ENCODE results near the gene KCNE2. TPM values are rescaled to one million over a fixed set of nuclear protein-coding genes. Genes with fewer than 3 reads are reported as not detected.

KCNE2 gene
- total RNA-seq, 1 donor = not detected

DNA sequence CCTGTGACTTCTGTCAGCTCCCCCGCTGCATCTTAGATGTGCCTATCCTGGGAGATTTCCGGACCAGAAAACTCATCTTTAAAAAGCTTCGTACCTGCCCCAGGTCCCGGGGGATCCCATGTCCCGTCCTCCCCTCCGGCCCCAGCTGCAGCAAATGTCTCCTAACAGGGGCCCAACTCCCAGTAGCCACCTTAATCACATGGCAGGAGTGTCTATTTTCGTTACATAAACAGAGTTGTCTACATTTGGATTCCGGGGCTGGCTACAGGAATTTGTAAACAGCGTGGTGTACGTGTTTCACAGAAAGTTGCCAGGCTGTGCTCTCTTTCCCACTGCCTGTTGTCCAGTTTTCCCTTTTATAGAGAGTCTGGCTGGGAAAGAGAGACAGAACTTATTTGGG, 17.9 kb upstream of the KCNE2 start:
- no peak overlapping the region for H3K4me3 ChIP-seq (ENCODE audit: low read depth, low read length)
- DNase-seq (ENCODE audit: low read depth) = peak; percentile 84
- TF ChIP-seq, protein P1, sequence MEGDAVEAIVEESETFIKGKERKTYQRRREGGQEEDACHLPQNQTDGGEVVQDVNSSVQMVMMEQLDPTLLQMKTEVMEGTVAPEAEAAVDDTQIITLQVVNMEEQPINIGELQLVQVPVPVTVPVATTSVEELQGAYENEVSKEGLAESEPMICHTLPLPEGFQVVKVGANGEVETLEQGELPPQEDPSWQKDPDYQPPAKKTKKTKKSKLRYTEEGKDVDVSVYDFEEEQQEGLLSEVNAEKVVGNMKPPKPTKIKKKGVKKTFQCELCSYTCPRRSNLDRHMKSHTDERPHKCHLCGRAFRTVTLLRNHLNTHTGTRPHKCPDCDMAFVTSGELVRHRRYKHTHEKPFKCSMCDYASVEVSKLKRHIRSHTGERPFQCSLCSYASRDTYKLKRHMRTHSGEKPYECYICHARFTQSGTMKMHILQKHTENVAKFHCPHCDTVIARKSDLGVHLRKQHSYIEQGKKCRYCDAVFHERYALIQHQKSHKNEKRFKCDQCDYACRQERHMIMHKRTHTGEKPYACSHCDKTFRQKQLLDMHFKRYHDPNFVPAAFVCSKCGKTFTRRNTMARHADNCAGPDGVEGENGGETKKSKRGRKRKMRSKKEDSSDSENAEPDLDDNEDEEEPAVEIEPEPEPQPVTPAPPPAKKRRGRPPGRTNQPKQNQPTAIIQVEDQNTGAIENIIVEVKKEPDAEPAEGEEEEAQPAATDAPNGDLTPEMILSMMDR (IDR thresholded peaks at IDR 0.05; ENCODE audit: insufficient read depth, low read depth, low read length) = no peak

- no peak for DNase-seq (ENCODE audit: low read depth)
- no peak overlapping the region for H3K4me3 ChIP-seq (ENCODE audit: low read depth, low read length)
- TF ChIP-seq, protein P1 (IDR thresholded peaks at IDR 0.05; ENCODE audit: insufficient read depth, low read depth, low read length) = no peak
These were observed 14.8 kb upstream of the KCNE2 start for GRCh38 chr21:34348890-34349519.

- TF ChIP-seq, protein P1 (IDR thresholded peaks at IDR 0.05; ENCODE audit: insufficient read depth, low read depth, low read length) = peak; percentile 67
- H3K4me3 ChIP-seq (ENCODE audit: low read depth, low read length) = no peak overlapping the region
- DNase-seq (ENCODE audit: low read depth) = peak; percentile 42
These were observed 12.0 kb upstream of the KCNE2 start for GRCh38 chr21:34351786-34352241.

- TF ChIP-seq, protein P1 (IDR thresholded peaks at IDR 0.05; ENCODE audit: insufficient read depth, low read depth, low read length) = no peak
- H3K4me3 ChIP-seq (ENCODE audit: low read depth, low read length) = no peak overlapping the region
- no peak for DNase-seq (ENCODE audit: low read depth)
These were observed 11.2 kb upstream of the KCNE2 start for GRCh38 chr21:34352556-34352955.

DNA sequence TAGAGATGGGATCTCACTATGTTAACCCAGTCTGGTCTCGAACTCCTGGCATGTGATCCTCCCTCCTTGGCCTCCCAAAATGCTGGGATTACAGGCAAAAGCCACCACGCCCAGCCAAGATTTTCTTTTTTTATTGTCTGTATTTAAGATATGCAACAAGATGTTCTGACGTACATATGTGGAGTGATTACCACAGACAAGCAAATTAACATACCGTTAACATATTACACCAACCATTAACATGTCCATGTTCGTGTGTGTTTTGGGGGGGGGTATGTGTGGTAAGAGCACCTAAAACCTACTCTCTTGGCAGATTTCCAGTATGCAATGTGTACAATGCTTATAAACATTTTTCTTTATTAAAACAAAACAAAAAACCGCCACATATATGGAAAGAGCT, 10.6 kb upstream of the KCNE2 start:
- TF ChIP-seq, protein P1 (IDR thresholded peaks at IDR 0.05; ENCODE audit: insufficient read depth, low read depth, low read length) = no peak
- H3K4me3 ChIP-seq (ENCODE audit: low read depth, low read length) = no peak overlapping the region
- no peak for DNase-seq (ENCODE audit: low read depth)

DNA sequence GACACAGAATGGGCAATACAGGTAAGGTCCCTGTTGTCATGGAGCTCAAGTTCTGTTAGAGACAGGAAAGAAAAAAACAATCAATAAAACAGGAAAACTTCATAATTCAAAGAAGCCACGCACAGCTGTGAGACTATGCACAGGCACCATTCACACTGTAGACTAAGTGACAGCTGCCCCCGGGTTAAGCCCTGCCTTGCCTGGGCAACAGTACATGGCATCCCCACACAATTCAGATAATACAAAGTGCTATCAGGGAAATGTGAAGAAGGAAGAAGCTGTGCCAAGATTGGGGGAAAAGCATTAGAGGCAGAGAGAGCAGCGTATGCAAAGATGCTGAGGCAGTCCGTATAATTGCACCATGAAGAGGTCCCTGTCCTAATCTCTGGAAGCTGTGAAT, 9.0 kb upstream of the KCNE2 start:
- no peak overlapping the region for H3K4me3 ChIP-seq (ENCODE audit: low read depth, low read length)
- TF ChIP-seq, protein P1 (IDR thresholded peaks at IDR 0.05; ENCODE audit: insufficient read depth, low read depth, low read length) = no peak
- no peak for DNase-seq (ENCODE audit: low read depth)

DNA sequence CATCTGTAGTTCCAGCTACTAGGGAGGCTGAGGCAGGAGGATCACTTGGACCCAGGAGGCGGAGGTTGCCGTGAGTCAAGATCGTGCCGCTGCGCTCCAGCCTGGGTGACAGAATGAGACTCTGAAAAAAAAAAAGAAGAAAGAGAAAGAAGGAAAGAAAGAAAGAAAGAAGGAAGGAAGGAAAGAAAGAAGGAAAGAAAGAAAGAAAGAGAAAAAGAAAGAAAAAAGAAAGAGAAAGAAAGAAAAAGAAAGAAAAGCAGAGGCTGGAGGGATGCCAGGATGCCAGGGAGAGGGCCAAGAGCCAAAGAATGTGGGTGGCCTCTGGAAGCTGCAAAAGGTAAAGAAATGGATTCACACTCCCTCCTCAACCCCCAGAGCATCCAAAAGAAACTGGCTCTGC, 8.2 kb upstream of the KCNE2 start:
- TF ChIP-seq, protein P1 (IDR thresholded peaks at IDR 0.05; ENCODE audit: insufficient read depth, low read depth, low read length) = no peak
- H3K4me3 ChIP-seq (ENCODE audit: low read depth, low read length) = no peak overlapping the region
- DNase-seq (ENCODE audit: low read depth) = no peak
